ENCODE results near the gene AKT1S1.
"Not testable (repeated sequence)": the region's sequence is repeated elsewhere in the genome, so short reads cannot be mapped to it uniquely, and the experiment has no call there.

The AKT1S1 gene

GRCh38 chr19:49877020-49877878, at the start of gene AKT1S1, which contains the start of gene TBC1D17:
Gene AKT1S1, minus strand, starts transcription at chr19:49877355. Its CDS starts 4,060 bp downstream, at chr19:49873295.
Gene TBC1D17, plus strand, starts transcription at chr19:49877702. Its CDS starts 22 bp downstream, at chr19:49877724.
- DNase-seq, result peak; percentile 100

- DNase-seq, result no peak
Measured at GRCh38 chr19:49926515-49926914, 49.4 kb upstream of the AKT1S1 start.

GRCh38 chr19:49925486-49925885, 48.3 kb upstream of the AKT1S1 start:
- no peak for DNase-seq

- not testable (repeated sequence) for DNase-seq
Measured at GRCh38 chr19:49924881-49925210, 47.7 kb upstream of the AKT1S1 start.

GRCh38 chr19:49924004-49924880, 47.1 kb upstream of the AKT1S1 start:
- no peak for DNase-seq

GRCh38 chr19:49923055-49924003, 46.2 kb upstream of the AKT1S1 start:
- DNase-seq, result no peak

- DNase-seq, result no peak
Measured at GRCh38 chr19:49921871-49922795, 45.0 kb upstream of the AKT1S1 start.

- DNase-seq, result no peak
Measured at GRCh38 chr19:49920624-49921363, 43.6 kb upstream of the AKT1S1 start.

GRCh38 chr19:49918089-49918488, 40.9 kb upstream of the AKT1S1 start:
- DNase-seq, result no peak

GRCh38 chr19:49916839-49917733, 39.9 kb upstream of the AKT1S1 start:
- DNase-seq, result no peak

- DNase-seq, result no peak
Measured at GRCh38 chr19:49915271-49915670, 38.1 kb upstream of the AKT1S1 start.

- DNase-seq, result no peak
Measured at GRCh38 chr19:49913720-49914119, 36.6 kb upstream of the AKT1S1 start.

GRCh38 chr19:49912965-49913685, 36.0 kb upstream of the AKT1S1 start:
- no peak for DNase-seq

- DNase-seq, result peak; percentile 50
Measured at GRCh38 chr19:49911381-49912145, 34.4 kb upstream of the AKT1S1 start.

GRCh38 chr19:49910179-49910578, 33.0 kb upstream of the AKT1S1 start:
- DNase-seq, result no peak

GRCh38 chr19:49908480-49909420, 31.6 kb upstream of the AKT1S1 start:
- DNase-seq, result no peak

Data from CD4-positive, alpha-beta T cell treated with Interleukin-12 subunit alpha and Interleukin-12 subunit beta, for 1 hour (primary cell).